SW480 (cell line): Measurements from ENCODE around the gene WFIKKN1.

ENCODE experiments used
- DNase-seq: peaks from one replicate; pipeline ENCODE4 v3.0.0-alpha.2; 2016; ENCODE audit warnings: low spot score

The WFIKKN1 gene, protein sequence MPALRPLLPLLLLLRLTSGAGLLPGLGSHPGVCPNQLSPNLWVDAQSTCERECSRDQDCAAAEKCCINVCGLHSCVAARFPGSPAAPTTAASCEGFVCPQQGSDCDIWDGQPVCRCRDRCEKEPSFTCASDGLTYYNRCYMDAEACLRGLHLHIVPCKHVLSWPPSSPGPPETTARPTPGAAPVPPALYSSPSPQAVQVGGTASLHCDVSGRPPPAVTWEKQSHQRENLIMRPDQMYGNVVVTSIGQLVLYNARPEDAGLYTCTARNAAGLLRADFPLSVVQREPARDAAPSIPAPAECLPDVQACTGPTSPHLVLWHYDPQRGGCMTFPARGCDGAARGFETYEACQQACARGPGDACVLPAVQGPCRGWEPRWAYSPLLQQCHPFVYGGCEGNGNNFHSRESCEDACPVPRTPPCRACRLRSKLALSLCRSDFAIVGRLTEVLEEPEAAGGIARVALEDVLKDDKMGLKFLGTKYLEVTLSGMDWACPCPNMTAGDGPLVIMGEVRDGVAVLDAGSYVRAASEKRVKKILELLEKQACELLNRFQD

DNA sequence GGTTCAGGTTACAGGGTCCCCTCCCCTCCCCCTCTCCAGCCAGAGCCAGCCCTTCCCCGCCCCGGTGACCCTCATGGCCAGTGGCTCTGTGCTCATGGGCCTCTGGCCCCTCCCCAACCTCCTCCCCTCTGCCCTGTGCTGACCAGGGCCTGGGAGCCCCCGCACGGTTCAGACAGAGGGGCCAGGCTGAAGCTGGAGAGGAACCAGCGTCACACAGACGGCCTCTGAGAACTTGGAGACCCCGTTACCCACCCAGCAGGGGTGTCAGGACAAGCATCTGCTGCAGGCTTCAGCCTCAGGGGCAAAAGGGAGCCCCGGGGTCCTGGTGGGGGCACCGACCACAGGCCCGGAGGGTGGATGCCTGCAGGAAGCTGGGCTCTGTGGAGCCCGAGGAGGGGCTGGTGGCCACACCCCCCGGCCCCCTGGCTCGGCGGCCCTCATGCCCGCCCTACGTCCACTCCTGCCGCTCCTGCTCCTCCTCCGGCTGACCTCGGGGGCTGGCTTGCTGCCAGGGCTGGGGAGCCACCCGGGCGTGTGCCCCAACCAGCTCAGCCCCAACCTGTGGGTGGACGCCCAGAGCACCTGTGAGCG lies at the start of gene WFIKKN1:
WFIKKN1 (plus strand) TSS at position 171 of the 591 bp plus-strand sequence; CDS start at position 440, 269 bp downstream.
- DNase-seq, result no peak

DNA sequence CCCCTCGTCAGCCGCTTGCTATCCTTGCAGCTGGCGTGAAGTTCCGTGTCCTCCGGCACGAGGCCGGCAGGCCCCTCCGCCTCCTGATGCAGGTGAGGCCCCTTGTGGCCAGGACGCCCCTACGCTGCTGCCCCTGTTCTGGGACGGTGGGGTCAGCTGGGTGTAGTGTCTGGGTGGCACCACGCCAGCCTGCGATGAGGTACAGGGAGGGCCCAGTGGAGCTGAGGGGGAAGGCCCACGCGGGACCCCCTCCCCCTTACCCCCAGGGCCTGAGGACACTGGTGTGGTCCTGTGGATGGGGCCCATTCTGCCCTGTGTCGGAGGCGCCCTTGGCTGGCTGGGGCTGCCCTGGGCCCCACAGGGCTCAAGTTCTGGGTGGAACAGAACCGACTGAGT lies 48.6 kb upstream of the WFIKKN1 start:
- no peak for DNase-seq

DNA sequence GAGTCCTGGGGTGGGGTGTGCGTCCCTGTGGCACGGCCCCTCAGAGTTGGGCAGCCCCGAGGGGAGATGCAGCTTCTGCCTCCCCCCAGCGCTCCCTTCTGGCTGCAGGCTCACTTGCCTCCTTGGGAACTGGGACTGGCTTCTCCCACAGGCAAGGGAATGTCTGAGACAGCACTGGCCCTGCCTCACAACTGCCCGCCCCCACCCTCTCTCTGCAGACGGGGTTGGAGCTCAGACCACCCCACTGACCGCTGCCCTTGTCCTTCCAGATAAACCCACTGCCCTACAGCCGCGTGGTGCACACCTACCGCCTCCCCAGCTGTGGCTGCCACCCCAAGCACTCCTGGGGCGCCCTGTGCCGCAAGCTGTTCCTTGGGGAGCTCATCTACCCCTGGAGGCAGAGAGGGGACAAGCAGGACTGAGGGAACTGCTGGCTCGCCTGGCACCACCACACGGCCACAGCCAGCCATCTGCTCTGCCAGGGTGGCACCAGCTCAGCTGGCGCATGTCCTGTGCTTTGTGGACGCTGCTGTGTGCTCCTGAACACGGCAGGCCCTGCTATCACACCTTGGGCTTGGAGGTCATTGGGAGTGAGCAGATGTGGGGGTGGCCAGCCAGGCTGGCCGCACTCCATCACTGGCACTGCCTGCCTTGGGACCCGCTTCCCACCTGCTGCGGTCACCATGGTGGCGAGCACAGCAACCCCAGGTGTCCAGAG lies 48.0 kb upstream of the WFIKKN1 start:
- no peak for DNase-seq

DNA sequence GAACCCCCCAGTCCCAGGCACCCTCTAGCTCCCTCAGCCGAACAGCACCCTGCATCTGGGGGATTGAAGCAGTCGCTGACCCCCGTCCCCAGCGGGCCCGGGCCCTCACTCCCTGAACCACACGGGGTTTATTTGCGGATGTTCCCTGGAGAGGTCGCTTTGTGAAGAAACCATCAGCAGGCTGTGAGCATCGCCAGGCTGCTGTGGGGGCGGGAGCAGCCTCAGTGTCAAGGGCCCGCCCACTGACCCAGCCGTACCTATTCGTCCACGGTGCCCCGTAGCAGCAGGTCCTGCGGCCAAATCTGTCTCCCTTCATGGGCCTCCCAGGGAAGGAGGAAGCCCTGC lies 47.3 kb upstream of the WFIKKN1 start:
- no peak for DNase-seq

DNA sequence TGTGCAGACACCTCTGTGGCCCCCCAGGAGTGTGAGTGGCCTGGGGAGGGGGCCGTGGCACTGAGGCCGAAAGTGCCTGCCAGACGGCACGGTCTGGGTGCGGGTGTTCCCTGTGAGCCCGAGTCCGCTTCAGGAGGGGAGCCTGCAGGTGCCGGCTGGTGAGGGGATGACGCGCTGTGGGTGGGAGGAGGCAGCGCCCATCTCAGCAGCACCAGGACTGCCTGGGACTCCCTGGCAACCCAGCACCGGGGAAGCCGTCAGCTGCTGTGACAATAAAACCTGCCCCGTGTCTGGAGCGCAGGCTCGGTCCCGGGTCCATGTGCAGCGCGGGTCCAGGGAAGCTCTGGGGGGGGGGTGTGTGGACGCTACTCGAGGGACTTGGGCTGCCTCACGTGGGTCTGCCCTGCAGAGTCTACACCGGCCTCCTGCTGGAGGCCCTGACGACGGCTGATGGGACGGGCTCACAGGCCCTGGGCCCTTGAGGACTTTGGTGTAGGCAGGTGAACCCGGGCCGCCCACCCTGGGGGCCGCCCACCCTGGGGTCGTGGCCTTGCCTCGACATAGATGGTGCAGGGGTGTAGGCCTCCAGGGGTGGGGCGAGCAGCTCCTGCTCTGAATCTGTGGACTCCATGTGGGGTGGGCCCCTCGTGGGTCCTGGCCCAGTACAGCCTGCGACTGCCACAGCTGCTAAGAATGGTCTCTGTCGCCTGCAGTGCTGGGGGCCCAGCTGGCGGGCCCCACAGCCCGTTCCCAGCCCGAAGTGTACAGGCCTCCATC lies 46.8 kb upstream of the WFIKKN1 start:
- no peak for DNase-seq

DNA sequence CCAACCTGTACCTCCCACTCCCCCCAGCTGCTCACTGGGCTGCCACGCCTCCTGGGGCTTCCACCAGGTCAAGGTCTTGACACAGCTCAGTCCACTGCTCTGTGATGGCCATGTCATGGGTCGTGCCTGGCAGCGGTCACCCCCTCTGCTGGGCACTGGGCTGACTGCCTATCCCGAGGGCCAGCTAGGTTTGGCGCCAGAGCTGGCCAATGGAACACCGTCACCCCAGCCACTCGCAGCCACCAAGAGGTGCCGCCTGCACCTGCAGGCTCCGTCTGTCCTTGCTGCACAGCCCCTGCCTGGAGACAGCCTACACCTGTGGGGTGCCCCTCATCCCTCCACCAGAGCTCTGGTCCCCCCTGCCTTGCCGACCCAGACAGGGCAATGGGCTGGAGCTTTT lies 45.4 kb upstream of the WFIKKN1 start:
- DNase-seq, result peak; percentile 68

DNA sequence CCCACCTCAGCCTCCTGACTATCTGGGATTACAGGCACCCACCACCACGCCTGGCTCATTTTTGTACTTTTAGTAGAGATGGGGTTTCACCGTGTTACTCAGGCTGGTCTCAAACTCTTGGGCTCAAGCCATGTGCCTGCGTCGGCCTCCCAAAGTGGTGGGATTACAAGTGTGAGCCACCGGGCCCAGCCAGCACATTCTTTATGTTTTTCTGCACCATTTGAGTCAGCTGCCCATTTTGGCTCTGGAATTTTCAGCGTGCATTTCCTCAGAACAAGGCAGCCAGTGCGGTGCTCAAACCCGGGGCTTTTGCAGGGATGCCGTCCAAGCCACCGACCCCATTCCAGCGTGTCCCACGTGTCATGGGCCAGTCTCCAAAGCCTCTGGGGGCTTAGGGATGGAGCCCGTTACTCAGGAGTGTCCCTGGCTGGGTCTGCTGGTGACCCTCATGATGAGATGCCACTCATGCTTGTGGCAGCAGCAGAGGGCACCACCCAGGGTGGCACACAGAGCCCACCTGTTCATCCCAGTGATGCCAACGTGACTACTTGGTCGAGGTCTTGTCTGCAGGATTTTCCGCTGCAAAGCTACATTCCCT lies 44.6 kb upstream of the WFIKKN1 start:
- DNase-seq, result no peak

DNA sequence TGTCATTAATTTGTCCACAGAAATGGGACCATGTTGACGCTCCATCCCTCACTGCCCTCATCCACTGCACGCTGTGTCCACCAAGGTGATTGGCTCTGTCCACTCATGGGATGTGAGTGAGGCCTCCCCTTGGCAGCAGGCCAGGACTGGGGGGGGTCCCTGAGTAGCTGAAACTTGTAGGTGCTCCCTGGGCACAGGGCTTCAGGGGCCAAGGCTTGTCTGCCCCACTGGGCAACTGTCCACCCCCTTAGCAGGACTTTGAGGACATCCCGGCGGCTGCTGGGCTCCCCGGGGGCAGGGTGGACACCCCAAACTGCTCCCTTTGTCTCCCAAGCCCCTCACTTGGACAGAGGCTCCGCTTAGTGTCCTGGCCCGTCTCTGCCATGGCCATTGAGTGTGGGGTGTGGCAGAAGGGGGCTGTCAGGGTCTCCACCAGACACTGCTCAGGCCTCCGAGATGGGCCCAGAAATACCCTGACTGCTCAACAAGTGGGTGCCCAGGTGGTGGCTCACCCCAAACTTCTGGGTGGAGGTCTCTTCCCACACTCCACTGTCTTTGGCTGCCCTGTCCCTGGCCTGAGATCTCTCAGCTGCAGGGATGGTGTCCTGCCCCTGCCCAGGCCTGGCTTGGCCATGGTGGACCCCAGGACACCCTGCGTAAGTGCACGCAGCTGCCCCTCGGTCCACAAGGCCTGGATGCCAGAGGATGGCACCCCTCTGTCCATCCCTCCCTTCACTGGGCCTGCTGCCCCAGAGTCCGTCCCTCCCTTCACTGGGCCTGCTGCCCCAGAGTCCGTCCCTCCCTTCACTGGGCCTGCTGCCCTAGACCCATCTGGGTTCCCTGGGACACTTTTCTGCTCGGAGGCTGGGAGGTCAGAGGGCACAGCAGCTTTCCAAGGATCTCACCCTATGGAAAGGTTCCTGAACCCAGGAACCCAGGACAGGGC lies 43.9 kb upstream of the WFIKKN1 start:
- no peak for DNase-seq

DNA sequence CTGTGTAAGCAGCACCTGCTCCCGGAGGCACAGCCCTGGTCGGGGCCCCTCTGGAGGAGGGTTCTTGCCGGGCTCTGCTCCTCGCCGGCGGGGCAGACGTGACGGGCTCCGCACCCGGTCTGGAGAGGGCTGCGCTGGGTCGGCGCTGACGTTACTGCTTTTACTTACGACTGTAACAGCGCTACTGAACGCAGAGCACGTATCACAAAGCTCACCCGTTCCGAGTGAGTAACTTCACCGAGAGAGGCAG lies 42.2 kb upstream of the WFIKKN1 start:
- peak; percentile 53 for DNase-seq

DNA sequence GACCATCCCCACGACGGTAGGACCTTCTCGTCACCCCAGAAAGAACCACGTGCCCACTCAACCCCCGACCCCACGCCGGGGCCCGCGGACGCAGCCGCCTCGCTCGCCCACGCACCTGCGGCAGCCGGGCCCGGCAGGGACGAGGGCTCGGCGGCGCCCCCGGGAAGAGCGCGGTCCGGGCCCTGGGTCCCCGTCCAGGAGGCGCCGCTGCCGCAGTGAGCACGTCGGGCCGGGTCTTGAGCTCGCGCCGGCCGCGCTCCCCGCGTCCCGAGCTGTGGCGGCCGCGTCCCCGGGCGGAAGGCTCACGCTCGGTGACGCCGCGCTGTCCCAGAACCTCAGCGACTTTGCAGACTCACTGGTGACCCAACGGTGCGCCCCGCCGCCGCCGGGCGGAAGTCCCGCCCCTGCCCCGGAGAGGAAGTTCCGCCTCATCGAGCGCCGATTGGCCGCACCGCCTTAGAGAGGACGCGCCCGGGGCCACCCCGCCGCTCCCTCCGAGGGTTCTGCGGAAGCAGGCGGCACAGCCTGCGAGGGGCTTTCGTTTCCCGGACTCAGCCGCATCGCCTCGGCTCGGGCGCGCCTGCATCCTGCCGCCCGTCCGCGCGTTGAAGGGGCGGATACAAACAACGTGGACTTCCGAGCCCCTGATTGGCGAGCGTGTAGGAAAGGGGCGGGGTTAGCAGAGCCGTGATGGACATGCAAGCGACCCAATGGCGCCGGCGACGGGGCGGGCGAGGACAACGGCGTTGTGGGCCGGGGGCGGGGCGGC lies 41.7 kb upstream of the WFIKKN1 start:
- peak; percentile 89 for DNase-seq

DNA sequence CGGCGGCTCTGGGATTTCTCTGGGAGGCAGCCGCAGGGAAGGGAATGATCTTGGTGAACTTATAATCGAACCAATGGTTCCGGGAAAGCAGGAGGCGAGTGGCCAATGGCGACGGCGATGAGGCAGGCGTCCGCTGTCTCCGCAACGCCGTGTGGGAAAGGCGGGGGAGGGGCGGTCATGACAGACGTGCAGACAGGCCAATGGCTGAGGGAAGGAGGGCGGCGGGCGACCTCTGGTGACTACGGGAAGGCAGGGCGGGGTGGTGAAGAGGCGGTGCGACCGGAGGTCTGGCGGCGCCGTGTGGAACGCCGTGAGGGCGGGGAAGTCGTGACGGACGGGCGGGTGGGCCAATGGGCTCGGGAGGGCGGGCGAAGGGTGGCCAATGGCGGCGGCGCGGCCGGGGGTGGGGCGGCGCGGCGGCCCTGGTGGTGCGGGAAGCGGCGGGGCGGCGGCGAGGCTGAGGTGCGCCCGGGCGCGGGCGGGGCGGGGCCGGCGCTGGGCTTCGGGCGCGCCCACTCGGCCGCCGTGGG lies 41.1 kb upstream of the WFIKKN1 start, which contains the start of gene RAB40C:
RAB40C (plus strand) TSS at position 409 of the 530 bp plus-strand sequence. CDS start 226 bp downstream, outside the sequence.
- peak; percentile 96 for DNase-seq

DNA sequence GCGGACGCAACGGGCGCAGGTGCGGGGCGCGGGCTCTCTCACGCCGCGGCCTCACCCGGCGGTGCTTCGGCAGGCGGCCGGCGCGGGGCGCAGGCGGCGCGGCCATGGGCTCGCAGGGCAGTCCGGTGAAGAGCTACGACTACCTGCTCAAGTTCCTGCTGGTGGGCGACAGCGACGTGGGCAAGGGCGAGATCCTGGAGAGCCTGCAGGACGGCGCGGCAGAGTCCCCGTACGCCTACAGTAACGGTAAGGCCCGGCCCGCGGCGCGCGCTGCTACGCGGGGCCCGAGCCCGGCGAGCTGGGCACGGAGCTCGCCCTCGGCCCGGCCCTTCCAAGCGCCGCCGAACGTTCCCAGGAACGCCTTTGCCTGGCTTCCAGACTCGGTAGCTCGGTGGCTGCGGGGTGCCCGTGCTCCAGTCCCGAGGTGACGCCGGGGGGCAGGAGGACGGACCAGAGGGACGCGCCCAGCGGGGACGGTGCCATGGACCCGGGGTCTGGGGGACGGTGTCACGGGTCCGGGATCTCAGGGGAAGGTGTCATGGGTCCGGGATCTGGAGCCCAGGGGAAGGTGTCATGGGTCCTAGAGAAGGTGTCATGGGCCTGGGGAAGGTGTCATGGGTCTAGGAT lies 40.5 kb upstream of the WFIKKN1 start:
- no peak for DNase-seq

DNA sequence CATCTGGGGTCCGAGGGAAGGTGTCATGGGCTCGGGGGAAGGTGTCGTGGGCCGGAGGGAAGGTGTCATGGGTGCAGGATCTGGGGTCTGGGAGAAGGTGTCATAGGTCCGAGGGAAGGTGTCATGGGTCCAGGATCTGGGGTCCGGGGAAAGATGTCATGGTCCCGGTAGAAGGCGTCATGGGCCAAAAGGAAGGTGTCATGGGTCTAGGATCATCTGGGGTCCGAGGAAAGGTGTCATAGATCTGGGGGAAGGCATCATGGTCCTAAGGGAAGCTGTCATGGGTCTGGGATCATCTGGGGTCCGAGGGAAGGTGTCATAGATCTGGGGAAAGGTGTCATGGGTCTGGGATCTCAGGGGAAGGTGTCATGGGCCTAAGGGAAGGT lies 40.0 kb upstream of the WFIKKN1 start:
- DNase-seq, result no peak

DNA sequence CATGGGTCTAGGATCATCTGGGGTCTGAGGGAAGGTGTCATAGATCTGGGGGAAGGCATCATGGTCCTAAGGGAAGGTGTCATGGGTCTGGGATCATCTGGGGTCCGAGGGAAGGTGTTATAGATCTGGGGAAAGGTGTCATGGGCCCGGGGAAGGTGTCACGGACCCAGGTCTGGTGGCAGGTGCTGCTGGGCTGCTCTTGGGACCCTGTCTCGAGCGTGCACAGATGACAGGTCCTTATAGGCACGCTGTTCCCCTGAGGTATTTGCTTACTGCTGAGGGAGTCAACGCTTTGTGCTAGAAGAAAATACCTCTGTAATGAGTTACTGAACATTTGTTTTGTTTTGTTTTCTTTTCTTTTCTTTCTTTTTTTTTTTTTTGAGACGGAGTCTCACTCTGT lies 39.6 kb upstream of the WFIKKN1 start:
- DNase-seq, result no peak

DNA sequence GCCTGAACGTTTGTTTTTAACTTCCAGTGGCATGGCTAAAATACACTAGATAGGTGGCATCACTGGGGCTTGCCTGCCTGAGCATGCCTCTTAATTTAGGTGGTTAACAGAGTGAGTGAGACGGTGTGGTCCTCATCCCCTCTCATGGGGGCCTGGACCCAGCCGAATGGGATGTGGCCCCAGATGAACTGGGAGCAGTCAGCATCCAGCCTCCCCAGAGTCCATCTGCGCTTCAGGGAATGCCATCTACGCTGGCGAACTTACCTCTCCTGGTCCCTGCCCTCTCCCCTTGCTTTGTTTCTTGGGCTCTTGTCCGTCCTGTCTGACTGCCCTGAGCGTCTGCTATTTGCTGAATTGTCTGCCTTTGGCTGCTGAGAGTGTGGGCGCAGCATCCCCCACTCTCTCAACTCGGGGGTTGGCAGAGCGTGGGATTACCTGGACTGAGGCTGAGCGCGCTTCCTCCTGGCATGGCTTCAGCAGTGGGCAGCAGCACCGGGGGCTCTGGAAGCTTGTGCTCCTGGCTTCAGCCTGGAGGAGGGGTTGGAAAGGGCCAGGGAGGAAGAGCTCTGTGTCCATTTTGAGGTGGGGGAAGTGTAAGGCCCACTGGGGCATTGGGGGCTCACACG lies 38.8 kb upstream of the WFIKKN1 start:
- DNase-seq, result no peak

DNA sequence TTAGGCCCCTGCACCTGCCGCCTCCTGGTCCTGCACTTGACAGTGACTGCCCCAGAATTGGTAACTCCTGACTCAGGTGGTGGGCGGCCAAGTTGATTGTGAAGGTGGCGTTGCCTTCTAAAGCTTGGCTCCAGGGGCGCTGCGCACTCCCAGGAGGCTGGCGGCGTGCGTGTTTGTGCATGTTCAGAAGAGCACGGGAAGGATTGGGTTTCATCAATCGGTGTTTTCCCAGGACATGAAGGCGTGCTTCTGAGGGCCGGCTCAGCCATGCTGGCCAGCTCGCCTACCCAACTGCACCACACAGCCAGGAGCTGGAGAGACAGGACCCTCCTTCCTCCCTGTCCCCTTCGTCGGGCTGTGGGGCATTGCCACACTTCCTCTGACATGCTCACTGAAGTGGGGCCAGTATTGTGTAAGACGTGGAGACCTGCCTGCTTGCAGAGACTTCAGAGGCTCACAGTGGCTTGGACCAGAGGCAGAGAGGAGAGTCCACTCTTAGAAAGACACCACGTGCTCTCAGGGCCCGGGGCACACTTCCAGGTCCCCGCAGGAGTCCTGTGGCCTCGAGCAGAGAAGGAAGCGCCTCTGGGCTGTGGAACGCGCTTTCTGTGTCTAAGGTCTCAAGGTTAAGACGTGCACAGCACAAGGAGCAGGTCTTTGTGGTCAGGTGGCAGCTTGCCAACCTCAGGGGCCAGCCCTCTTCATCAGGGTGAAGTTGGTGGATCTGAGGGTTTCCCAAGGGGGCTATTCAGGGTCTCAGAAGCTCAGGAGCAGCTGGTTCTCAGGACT lies 38.1 kb upstream of the WFIKKN1 start:
- no peak for DNase-seq

DNA sequence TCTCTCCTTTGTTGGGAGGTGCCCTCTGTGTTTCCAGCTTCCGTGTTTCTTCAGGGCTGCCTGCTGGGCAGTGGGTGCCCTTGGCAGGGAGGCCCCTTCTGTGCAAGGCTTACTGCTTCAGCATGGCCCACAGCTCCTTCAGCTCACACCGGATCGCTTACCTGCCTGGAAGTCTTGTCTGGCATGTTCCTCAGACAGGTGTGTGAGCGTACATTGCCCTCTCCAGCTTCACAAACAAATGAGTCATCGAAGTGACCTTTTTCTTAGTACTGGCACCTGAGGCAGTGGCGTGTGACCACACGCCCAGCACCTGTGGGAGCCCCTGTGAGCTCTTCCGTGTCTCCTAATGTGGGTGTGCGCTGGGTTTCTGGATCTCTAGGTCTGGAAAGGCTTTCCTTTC lies 37.4 kb upstream of the WFIKKN1 start:
- DNase-seq, result peak; percentile 89

DNA sequence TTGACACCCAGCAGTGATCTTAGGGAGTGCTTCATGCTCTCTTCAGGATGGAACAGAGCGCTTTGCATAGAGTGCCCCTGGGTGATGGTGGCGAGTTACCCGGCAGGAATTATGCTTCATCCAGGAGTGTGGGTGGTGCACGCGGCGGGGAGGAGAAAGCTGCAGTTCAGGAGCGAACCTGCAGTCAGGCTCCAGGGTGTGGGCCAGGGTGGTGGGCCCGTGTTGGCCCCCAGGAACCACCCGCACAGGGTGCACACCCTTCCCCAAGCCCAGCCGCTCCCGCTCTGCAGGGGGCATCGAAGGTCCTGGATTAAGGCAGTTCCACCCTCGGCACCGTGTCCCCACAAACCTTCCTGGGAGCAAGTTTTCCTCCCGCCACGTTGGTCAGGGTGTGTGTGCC lies 37.0 kb upstream of the WFIKKN1 start:
- no peak for DNase-seq
